Erythroblast (primary cell): ENCODE data around the gene PIGZ.

ENCODE experiments used
- GATA1 ChIP-seq: IDR thresholded peaks from 2 replicates; pipeline ENCODE4 v1.6.1; 2011; ENCODE audit warnings: low read depth, mild to moderate bottlenecking, control low read depth, low read length, moderate library complexity
- POLR2A ChIP-seq: IDR thresholded peaks from 2 replicates; pipeline ENCODE4 v1.6.1; 2011; ENCODE audit warnings: mild to moderate bottlenecking, low read length

- no peak for TF ChIP-seq POLR2A
- TF ChIP-seq GATA1: no peak
These were observed 23.9 kb upstream of the PIGZ start for GRCh38 chr3:196992461-196993065.
